Hepatocyte (in vitro differentiated cells): ENCODE measurements around the gene SMIM1.
"Not testable (repeated sequence)": the region's sequence is repeated elsewhere in the genome, so short reads cannot be mapped to it uniquely, and the experiment has no call there.

ENCODE experiments used
- CTCF ChIP-seq: fragments of 200-600 bp; sonication (generic); IDR thresholded peaks from 2 replicates; pipeline ENCODE4 v1.5.1; 2016; ENCODE audit warnings: antibody characterized with exemption, mild to moderate bottlenecking; ENCODE audit not compliant: poor library complexity
- EZH2 ChIP-seq: fragments of 200-600 bp; sonication (generic); IDR thresholded peaks from 2 replicates; pipeline ENCODE4 v1.6.1; 2016; ENCODE audit warnings: antibody characterized with exemption, mild to moderate bottlenecking, borderline replicate concordance
- EZH2phosphoT487 ChIP-seq: fragments of 200-600 bp; sonication (generic); IDR thresholded peaks from one replicate; pipeline ENCODE4 v1.6.1; 2018; ENCODE audit warnings: antibody characterized with exemption, mild to moderate bottlenecking, low read depth, moderate library complexity; ENCODE audit not compliant: unreplicated experiment, severe bottlenecking

- TF ChIP-seq EZH2phosphoT487, CTCF, EZH2: not testable (repeated sequence)
Observed at GRCh38 chr1:3810149-3810761, 37.7 kb downstream of the SMIM1 start.
